Skeletal muscle tissue (tissue), 4 donors: ENCODE data around the gene PRMT5. TPM values are rescaled to one million over a fixed set of nuclear protein-coding genes. Genes with fewer than 3 reads are reported as not detected.

Experiments used
- H3K27ac ChIP-seq: one replicate; pipeline ENCODE4 v1.7.0; 2013; ENCODE audit warnings: mild to moderate bottlenecking, low read depth, low read length, inconsistent platforms
- H3K27me3 ChIP-seq, 3 donors: one replicate each; pipeline ENCODE4 v1.7.0; 2013; ENCODE audit warnings: low read length in 3 of 3; ENCODE audit not compliant: control insufficient read depth in 3 of 3, insufficient read depth in 3 of 3
- H3K36me3 ChIP-seq, 3 donors: one replicate each; pipeline ENCODE4 v1.7.0; 2013; ENCODE audit warnings: low read length in 3 of 3; ENCODE audit not compliant: control insufficient read depth in 3 of 3, insufficient read depth in 3 of 3
- H3K4me1 ChIP-seq, 3 donors: one replicate each; pipeline ENCODE4 v1.7.0; 2013; ENCODE audit warnings: low read length in 3 of 3, mild to moderate bottlenecking in 3 of 3; ENCODE audit not compliant: control insufficient read depth in 3 of 3, insufficient read depth in 3 of 3
- H3K4me3 ChIP-seq, 3 donors: one replicate each; pipeline ENCODE4 v1.7.0; 2013; ENCODE audit warnings: low read length in 3 of 3
- H3K9ac ChIP-seq, 3 donors: one replicate each; pipeline ENCODE4 v1.7.0; 2013; ENCODE audit warnings: low read length in 3 of 3, mild to moderate bottlenecking in 3 of 3, moderate library complexity in 2 of 3, low read depth in 1 of 3
- H3K9me3 ChIP-seq, 3 donors: one replicate each; pipeline ENCODE4 v1.7.0; 2013; ENCODE audit warnings: low read length in 3 of 3; ENCODE audit not compliant: control insufficient read depth in 3 of 3
- total RNA-seq: library from RNA; depleted of rRNA; stranded (reverse); fragments of >200 nt; gene quantifications from one replicate; pipeline ENCODE4 v1.2.3, GENCODE V29; 2014
- donor health status: Osteomylitis.

The PRMT5 gene
- total RNA-seq, 1 donor from 2014 or later, result 60.0 TPM

DNA sequence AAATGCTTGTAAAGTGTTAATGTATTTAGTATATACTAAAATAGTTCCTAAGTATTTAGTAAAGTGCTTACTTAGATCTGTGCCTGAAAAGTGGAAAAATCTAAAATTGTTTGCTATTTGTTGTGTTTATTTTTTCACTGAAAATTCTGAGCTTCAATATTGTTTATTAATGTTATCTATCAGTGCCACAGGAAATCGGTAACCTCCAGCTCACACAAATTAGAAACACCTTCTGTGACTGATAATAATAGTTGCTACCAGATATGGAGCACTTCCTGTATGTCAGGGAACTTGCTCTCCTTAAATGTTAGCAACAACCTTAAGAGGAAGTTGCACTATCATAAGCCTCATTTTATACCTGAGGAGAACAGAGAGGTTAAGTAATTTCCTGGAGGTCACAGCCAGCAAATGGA, 58.4 kb downstream of the PRMT5 start:
- Histone ChIP-seq H3K9ac (peak overlapping the region; percentile 89 to 97 (median 94)), H3K36me3 (peaks cover 19 to 22% (median 21%) of the 10 kb centered on the region in 3 donors)

More for the DNA sequence above, 58.4 kb downstream of the PRMT5 start:
- peak overlapping the region; percentile 94 for H3K27ac ChIP-seq
- no peaks in the 10 kb centered on the region for H3K27me3 ChIP-seq
- H3K4me3 ChIP-seq, result peak overlapping the region; percentile 85 to 93 (median 85)
- peaks cover 13 to 18% (median 15%) of the 10 kb centered on the region in 3 donors for H3K4me1 ChIP-seq
- no peaks in the 10 kb centered on the region for H3K9me3 ChIP-seq

Other genes starting within 250 kb of the PRMT5 start
- 79.9 TPM for gene OXA1L, start 162.7 kb downstream of the PRMT5 start, total RNA-seq
- gene SLC7A7, start 113.9 kb downstream of the PRMT5 start, total RNA-seq, result 15.1 TPM
- 16.7 TPM for gene MRPL52, start 99.5 kb downstream of the PRMT5 start, total RNA-seq
- gene MMP14, start 92.8 kb downstream of the PRMT5 start, total RNA-seq, result 96.0 TPM
- gene LRP10, start 57.6 kb downstream of the PRMT5 start, total RNA-seq, result 11.0 TPM
- under 0.01 TPM for gene REM2, start 46.2 kb downstream of the PRMT5 start, total RNA-seq
- gene RBM23, start 10.2 kb downstream of the PRMT5 start, total RNA-seq, result 66.8 TPM
- gene HAUS4, start 27.7 kb upstream of the PRMT5 start, total RNA-seq, result 53.2 TPM
- 77.8 TPM for gene AJUBA, start 53.2 kb upstream of the PRMT5 start, total RNA-seq
- gene C14orf93, start 80.8 kb upstream of the PRMT5 start, total RNA-seq, result 9.9 TPM
- 183 TPM for gene PSMB5, start 105.5 kb upstream of the PRMT5 start, total RNA-seq
- not detected for gene PSMB11, start 112.8 kb upstream of the PRMT5 start, total RNA-seq
- 1.6 TPM for gene CDH24, start 128.1 kb upstream of the PRMT5 start, total RNA-seq
- 62.1 TPM for gene ACIN1, start 165.8 kb upstream of the PRMT5 start, total RNA-seq
- gene C14orf119, start 166.1 kb upstream of the PRMT5 start, total RNA-seq, result 24.5 TPM
- not detected for gene CIROP, start 175.6 kb upstream of the PRMT5 start, total RNA-seq
- under 0.01 TPM for gene CEBPE, start 189.9 kb upstream of the PRMT5 start, total RNA-seq